ENCODE data around the gene OPN5. TPM values are rescaled to one million over a fixed set of nuclear protein-coding genes. Genes with fewer than 3 reads are reported as not detected.

OPN5 gene
- total and polyA plus RNA-seq, 7 donors, result not detected

DNA sequence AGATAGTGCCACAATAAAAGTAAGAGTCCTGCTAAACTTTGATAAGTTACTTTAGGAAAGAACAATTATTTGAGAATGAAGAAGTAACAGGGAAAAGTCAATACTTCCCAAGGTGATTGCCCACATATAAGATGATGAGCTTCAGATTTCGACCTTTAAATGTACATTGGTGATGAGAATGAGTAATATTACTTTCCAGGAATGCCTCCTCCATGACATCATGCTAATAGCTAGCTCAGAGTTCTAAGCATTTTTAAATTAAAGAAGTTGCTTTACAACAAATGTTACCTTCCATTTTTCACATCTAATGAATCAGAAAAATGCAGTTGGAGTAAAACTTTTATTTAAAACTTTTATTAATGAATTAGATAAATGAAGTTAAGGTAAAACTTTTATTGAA lies 22.5 kb upstream of the OPN5 start:
- 31 to 66% methylated on average over 1 of the region's 1 CpG for WGBS, 2 donors
- no peaks in the 10 kb centered on the region for H3K4me1 ChIP-seq
- no peaks in the 10 kb centered on the region for H3K36me3 ChIP-seq
- H3K4me3 ChIP-seq, result no peak overlapping the region
- peaks cover 0 to 2% (median 0%) of the 10 kb centered on the region in 4 donors for H3K9me3 ChIP-seq
- H3K27me3 ChIP-seq, result no peaks in the 10 kb centered on the region
- intact Hi-C loops (cut with DNase I), result no loop called here
- TF ChIP-seq POLR2A (IDR thresholded peaks at IDR 0.05) (no peak), POLR2AphosphoS5 (IDR thresholded peaks at IDR 0.05) (no peak), EP300 (IDR thresholded peaks at IDR 0.05) (no peak)
- TF ChIP-seq, protein P1, sequence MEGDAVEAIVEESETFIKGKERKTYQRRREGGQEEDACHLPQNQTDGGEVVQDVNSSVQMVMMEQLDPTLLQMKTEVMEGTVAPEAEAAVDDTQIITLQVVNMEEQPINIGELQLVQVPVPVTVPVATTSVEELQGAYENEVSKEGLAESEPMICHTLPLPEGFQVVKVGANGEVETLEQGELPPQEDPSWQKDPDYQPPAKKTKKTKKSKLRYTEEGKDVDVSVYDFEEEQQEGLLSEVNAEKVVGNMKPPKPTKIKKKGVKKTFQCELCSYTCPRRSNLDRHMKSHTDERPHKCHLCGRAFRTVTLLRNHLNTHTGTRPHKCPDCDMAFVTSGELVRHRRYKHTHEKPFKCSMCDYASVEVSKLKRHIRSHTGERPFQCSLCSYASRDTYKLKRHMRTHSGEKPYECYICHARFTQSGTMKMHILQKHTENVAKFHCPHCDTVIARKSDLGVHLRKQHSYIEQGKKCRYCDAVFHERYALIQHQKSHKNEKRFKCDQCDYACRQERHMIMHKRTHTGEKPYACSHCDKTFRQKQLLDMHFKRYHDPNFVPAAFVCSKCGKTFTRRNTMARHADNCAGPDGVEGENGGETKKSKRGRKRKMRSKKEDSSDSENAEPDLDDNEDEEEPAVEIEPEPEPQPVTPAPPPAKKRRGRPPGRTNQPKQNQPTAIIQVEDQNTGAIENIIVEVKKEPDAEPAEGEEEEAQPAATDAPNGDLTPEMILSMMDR (IDR thresholded peaks at IDR 0.05), result no peak
- DNase-seq, result no peak
- H3K27ac ChIP-seq, result no peak overlapping the region

DNA sequence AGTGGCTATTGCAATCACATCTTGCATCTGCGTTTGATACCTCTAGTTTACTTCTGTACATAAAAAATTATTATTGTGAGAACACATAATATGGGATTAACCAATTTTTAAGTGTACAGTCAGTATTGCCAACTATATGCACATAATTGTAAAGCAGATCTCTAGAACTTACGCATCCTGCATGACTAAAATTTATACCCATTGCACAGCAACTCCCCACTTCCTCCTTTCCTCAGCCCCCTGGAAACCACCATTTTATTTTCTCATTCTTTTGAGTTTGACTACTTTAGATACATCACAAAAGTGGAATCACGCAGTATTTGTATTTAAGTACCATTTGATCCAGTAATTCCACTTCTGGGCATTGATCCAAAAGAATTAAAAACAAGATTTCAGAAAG lies 19.3 kb upstream of the OPN5 start:
- intact Hi-C loops (cut with DNase I), result no loop called here
- Histone ChIP-seq H3K27me3 (no peaks in the 10 kb centered on the region), H3K9me3 (no peaks in the 10 kb centered on the region), H3K36me3 (no peaks in the 10 kb centered on the region), H3K27ac (no peak overlapping the region), H3K4me1 (no peaks in the 10 kb centered on the region), H3K4me3 (no peak overlapping the region)
- no peak for DNase-seq
- no peak for TF ChIP-seq POLR2AphosphoS5 (IDR thresholded peaks at IDR 0.05)
- TF ChIP-seq, protein P1 (IDR thresholded peaks at IDR 0.05), result no peak
- 69 to 88% methylated on average over 3 of the region's 3 CpGs for WGBS, 2 donors

DNA sequence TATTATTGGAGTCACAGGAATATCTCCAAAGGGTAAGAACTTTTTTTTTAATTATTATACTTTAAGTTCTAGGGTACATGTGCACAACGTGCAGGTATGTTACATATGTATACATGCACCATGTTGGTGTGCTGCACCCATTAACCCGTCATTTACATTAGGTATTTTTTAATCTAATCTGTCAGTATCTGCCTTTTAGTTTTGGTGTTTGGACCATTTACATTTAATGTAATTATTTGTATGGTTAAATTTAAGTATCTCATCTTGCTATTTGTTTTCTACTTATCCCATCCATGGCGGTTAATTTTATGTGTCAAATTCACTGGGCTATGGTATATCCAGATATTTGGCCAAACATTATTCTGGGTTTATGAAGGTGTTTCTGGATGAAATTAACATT lies 15.4 kb upstream of the OPN5 start:
- Histone ChIP-seq H3K4me1 (no peaks in the 10 kb centered on the region), H3K36me3 (no peaks in the 10 kb centered on the region), H3K27me3 (no peaks in the 10 kb centered on the region), H3K9me3 (no peaks in the 10 kb centered on the region), H3K27ac (no peak overlapping the region), H3K4me3 (no peak overlapping the region)
- intact Hi-C loops (cut with DNase I), result no loop called here
- TF ChIP-seq, protein P1 (IDR thresholded peaks at IDR 0.05), result no peak
- WGBS, 2 donors, result 95 to 96% methylated on average over 3 of the region's 3 CpGs
- no peak for DNase-seq

DNA sequence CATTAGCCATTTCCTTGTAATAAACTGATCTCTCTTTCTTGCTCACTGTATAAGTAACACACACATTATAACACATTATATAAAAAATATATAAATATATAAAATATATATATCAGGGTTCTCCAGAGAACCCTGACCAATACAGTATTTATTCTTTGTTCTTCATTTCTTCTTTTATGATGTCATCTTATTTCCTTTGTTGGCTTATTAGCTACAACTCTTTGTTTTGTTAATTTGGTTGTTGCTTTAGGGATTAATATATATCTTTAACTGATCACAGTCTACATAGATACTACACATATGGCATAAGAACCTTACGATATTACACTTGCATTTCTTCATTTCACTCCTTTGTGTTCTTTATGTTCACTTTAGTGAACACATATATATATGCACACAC lies 14.7 kb upstream of the OPN5 start:
- intact Hi-C loops (cut with DNase I), result no loop called here
- H3K36me3 ChIP-seq, result no peaks in the 10 kb centered on the region
- TF ChIP-seq POLR2AphosphoS5 (IDR thresholded peaks at IDR 0.05) (no peak), EP300 (IDR thresholded peaks at IDR 0.05) (no peak), POLR2A (IDR thresholded peaks at IDR 0.05) (no peak)
- TF ChIP-seq, protein P1 (IDR thresholded peaks at IDR 0.05), result no peak
- 1 to 55% methylated on average over 1 of the region's 1 CpG for WGBS, 2 donors
- no peak for DNase-seq
- no peak overlapping the region for H3K27ac ChIP-seq
- no peak overlapping the region for H3K4me3 ChIP-seq
- no peaks in the 10 kb centered on the region for H3K9me3 ChIP-seq
- no peaks in the 10 kb centered on the region for H3K27me3 ChIP-seq
- H3K4me1 ChIP-seq, result no peaks in the 10 kb centered on the region

DNA sequence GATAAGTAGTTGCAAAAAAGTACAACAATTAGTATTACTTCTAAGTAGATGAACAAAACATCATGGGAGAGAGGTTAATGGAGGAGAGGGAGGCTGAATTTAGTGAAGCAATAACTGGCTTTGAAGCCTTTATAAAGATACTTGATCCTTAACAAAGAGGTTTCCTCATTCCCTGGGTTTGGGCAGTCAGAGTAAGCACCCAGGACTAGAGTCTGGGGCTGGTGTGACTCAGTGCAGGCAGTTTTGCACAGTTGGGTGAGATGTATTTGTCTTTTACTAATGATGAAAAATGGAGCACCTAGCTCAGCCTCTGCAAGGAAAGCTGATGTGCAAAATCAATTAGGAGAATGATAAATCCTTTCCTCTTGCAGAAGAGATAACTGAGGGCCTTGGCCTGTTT lies 11.8 kb upstream of the OPN5 start:
- DNase-seq, result no peak
- no peaks in the 10 kb centered on the region for H3K36me3 ChIP-seq
- H3K4me3 ChIP-seq, result no peak overlapping the region
- no peaks in the 10 kb centered on the region for H3K9me3 ChIP-seq
- H3K27me3 ChIP-seq, result no peaks in the 10 kb centered on the region
- intact Hi-C loops (cut with DNase I), result no loop called here
- H3K4me1 ChIP-seq, result no peaks in the 10 kb centered on the region
- no peak for TF ChIP-seq POLR2A (IDR thresholded peaks at IDR 0.05)
- no peak for TF ChIP-seq EP300 (IDR thresholded peaks at IDR 0.05)
- TF ChIP-seq, protein P1 (IDR thresholded peaks at IDR 0.05), result no peak
- no peak for TF ChIP-seq POLR2AphosphoS5 (IDR thresholded peaks at IDR 0.05)
- no peak overlapping the region for H3K27ac ChIP-seq
